Islet precursor cell (in vitro differentiated cells): ENCODE measurements around the gene ALG2.
"Not testable (repeated sequence)": the region's sequence is repeated elsewhere in the genome, so short reads cannot be mapped to it uniquely, and the experiment has no call there.

Experiments used
- DNase-seq: peaks from one replicate; pipeline ENCODE4 v3.0.0-alpha.2; 2018

Gene ALG2

DNA sequence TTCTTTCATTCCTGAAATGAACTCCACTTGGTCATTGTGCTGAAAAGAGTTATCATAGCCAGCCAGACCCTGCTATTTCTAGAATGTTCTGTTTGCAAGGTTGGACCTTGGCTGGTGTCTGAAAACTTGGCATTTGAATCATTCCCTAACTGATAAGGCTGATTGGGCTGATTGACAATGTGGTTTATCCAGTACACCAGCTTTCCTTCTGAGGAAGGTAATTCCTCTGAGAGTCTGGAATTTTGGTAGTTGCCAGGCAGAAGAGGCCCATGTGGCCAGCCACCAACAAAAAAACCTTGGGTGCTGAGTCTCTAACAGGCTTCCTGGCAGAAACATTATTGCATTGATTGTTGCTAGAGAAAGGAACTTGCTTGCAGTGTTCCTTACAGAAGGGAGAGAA, 15.6 kb upstream of the ALG2 start:
- DNase-seq, result no peak

DNA sequence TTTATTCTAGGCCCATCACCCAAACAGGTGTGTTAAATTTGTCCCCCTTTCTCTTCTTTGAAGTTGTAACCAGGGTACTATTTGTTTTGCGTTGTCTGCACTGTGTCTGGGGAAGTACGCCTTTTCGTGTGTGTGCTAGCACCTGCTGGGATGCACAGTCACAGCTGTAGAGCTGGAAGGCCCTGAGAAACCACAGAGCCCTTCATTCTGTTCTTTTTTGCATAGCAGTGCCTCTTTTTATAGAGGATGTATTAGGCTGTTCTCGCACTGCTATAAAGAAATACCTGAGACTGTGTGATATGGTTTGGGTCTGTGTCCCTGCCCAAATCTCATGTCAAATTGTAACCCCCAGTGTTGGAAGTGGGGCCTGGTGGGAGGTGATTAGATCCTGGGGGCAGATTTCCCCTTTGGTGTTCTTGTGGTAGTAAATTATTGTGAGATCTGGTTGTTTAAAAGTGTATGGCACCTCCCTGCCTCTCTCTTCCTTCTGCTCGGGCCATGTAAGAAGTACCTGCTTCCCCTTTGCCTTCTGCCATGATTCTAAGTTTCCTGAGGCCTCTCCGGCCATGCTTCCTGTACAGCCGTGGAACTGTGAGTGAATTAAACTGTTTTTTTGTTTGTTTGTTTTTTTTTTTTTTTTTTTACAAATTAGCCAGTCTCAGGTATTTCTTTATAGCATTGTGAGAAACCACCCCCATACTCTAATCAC, 14.3 kb upstream of the ALG2 start:
- no peak for DNase-seq

DNA sequence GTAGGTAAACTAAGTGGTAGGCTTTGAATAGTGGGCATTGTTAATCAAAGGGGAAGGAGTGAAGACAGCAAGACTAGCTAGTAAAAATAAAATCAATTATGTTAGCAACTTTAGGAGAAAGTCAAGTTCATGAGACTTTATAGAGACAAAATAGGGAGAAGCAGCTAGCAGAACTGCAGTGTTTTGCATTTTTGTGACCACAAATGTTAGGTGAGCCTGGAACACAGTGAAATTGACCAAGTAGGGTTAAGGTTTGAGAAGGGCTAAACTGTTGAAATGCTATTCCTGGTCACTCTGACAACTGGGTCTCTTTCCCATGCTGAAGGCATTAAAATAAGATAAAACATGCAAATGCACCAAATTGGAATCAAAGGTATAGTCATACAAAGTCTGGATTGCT, 13.3 kb upstream of the ALG2 start:
- DNase-seq, result no peak

DNA sequence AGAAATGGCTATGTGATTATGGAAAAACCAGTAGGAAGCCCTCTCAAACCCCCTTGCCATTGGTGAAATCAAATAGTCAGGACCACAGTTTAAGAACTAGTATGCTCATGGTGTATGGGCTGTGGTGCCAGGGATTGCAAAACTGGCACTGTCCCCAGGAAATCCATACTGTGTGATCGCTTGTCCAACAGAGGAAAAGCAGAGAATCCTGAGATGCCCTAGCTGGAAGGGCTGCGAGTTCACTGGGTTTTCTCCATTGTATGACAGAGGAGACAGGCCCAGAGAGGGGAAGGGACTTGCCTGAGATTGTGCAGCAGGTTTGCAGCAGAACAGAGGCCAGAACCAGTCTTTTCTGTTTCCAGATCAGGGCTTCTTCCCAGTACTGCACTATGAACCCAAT, 12.9 kb upstream of the ALG2 start:
- DNase-seq, result no peak

DNA sequence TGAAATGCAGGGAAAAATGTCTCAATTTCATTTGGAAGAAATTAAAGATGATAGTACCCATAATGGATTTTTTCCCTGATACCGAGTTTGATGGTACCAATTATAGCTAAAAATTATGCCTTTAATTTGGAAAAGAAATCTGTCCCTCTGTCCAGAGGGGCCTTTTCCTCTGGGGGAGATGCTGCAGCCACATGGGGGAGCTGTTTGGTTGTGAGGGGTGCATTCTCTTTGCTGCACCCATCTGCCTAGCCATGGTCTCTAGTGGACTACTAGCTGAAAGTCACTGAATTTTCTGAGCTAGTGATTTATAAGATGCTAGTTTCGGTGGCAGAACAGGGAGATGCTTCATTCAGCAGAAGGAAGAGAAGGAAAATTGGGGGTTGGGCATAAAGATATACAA, 10.0 kb upstream of the ALG2 start:
- no peak for DNase-seq

DNA sequence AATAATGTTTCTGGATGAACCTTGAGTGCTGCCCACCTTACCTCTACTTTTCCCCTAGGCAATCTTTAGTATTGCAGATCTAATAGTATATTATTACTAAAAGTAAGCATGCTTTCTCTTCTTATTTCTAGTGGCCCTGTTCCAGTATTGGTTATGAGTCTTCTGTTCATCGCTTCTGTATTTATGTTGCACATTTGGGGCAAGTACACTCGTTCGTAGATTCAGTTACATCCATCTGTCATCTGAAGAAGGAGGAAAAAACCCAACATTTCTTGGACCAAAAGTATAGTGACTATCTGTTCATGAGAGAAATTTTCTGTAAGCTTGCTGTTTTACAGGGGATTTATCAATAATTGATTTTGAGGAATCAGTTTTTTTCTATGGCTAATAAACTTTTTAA, 8.5 kb upstream of the ALG2 start:
- DNase-seq, result no peak

DNA sequence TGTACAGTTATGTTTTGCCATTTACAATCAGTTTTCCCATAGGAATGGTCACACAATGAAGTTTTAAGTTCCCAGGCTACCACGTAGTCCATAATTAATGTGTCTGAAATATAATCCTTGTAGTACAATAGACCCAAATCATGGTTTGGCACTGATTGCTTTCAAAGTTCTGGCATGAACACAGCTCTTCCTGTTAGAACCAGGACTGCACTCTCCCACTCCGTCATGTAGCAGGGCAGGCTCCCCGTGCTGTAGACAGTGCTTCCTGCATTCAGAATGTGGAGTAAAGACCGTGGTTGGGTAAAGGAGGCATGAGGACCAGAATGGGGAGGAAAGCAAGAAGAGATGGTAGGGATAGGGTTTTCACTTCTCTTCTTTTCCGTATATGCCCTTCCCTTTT, 4.3 kb upstream of the ALG2 start:
- DNase-seq, result no peak

DNA sequence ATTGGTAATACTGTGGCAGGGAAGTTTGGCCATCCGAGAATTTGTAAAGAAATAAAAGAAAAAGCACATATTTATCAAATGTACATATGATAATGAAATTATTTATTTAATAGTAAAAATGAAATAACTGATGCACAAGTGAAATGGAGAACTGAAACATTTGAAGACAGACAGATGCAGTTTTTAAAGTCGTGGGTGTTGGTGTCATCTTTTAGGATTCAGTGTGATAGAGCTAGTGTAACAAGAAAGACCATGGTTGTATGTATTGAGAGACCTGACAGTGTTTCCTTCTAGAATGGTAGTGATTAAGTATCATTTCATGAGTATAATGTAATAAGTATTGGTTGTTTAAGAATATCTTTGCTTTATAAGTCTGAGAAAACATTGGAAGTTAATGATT, 2.7 kb upstream of the ALG2 start:
- DNase-seq, result no peak

DNA sequence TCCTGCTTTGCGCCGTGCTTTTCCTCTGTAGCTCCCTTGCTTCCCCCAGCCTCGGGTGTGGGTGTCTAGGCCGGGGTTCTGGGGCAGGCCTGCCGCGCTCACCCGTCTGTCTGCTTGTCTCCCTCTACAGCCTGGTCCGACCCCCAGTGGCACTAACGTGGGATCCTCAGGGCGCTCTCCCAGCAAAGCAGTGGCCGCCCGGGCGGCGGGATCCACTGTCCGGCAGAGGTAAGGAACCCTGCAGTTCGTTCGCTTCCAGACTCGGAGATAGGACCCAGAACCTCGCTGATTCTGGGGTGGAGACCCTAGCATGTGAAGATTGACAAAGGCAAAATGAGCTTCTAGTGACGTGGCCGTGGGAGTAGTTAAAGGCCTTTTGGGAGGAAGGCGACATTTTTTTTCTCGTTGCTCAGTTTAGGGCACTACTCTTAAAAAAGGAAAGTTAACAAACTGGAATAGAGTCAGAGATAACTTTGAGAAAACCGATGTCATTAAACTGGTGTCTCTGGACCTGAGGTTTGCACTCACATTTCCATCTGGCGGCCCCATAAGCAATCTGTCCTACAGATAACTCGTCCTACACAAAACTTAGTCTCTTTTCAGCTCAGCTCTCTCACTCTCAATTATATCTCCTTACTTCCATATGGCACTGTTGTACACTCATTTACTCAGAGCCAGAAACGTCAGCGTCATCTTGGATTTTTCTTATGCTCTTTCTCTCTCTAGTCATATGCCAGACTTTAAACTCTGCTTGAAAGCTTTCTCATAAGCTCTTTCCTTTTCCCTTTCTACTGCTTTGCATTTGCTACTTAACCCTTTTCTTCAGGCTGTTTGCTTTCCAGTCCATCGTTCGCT, 901 bp upstream of the ALG2 start:
- no peak for DNase-seq

DNA sequence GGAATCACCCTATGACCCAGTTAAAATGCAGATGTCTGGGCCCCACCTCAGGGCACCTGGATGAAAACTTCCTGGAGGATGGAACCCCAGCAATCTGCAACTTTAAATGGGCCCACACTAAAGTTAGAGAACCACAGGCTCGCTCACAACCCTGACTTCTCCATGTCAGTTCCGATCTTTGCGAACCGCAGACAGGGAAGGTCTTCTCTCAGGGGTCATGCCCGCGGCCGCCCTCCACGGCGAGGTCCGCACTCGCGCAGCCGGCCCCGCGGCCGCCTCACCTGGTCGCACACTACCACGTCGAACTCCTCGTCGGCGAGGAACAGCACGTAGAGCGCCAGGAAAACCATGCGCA, 499 bp downstream of the ALG2 start:
- DNase-seq, result no peak

DNA sequence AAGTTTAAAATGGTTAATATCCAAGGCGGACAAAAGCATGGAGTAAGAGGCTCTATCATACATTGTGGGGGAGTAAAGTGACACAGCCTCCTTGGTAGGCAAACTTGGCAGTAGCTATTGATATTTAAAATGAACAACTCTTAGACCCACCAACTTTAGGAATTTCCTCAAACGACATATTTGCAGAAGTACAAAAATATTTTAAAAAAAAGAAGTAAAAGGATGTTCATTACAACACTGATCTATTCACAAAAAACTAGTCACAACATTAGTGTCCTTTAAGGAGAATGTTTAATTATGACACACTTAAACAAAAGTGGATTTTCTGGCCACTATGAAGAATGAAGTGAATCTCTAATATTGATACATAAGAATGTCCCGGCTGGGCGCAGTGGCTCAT, 1.7 kb downstream of the ALG2 start:
- DNase-seq, result no peak

DNA sequence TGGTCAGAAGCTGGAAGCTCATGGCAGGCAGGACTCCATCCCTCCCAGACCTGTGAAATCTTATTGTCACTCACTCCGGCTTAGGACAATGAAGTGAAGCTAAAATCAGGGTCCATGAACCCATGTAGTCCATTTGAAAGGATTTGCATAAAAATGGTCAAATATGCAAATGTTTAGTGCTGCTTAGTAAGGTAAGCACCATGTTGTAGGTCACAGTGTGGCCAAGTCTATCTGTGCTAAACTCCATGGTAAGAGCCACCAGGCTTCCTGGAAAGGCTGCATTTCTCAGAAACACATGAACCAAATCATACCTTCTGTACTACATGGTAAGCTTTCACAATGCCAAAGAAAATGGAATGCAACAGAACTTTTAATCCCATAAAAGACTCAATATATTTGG, 5.7 kb downstream of the ALG2 start:
- DNase-seq, result no peak

DNA sequence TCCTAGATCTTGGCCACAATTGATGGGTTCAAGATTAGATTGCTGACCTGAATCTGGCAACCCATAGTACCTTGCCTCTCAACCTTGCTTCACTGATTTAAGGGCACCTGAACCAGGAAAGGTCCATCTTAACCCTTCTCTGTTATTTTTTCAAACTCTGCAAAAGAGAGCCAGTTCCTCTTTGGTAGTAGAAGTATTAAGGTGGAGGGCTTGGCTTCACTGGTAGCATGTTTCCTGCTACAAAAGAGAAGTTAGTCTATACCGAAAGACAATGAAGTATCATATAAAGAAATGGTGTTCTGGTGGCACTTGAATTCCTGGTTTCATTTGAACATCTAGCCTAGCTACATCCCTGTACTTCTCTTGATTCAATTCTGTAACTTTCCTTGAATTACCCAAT, 8.5 kb downstream of the ALG2 start:
- no peak for DNase-seq

DNA sequence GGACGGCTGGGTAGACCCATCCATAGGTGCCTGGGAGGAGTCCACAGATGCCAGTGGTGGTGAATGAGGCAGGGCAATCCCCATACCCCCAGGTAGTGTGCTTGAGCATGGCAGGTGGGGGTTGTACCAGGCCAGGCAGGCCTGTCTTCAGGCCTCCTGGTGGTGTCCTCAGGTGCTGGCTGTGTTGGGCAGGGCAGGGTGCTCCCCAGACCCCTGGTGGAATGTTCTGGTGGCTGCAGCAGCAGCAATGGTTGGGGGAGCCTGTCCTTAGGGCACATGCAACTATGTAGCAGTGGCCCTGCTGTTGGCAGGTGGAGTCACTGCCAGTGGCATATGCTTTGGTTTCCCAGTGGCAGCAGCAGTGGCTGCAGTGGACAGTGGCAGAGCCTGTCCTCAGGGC, 10.0 kb downstream of the ALG2 start:
- DNase-seq, result peak; percentile 57

DNA sequence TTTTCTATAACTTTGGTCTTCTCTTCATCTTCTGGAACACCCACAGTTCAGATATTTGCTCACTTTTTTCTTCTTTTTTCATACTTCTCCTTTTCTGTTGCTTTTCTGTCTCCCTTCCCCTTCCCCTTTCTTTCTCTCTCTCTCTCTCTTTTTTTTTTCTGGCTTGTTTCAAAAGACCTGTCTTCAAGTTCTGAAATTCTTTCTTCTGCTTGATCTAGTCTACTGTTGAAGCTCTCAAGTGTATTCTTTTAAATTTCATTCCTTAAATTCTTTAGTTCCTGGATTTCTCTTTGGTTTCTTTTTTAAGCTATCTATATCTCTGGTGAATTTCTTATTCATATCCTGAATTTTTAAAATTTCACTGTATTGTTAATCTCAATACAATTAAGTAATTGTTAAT, 11.2 kb downstream of the ALG2 start:
- no peak for DNase-seq

DNA sequence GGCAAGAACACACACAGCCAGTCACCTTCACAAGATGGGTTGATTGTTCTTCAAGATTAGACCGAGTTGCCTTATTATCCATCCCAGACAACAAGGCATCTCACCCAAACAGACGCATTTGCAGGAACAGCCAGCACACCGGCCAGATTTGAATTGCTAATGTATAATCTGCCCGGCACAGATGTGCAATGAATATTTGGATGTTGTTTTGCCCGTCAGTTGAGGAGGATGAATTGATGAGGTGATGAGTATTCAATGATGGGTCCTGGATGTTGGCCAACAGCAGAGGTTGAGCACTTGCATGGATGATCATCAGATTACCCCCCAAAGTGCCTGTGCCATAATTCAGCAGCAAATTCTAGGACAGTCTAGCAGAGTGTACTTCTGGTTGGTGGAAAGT, 20.1 kb downstream of the ALG2 start:
- no peak for DNase-seq

DNA sequence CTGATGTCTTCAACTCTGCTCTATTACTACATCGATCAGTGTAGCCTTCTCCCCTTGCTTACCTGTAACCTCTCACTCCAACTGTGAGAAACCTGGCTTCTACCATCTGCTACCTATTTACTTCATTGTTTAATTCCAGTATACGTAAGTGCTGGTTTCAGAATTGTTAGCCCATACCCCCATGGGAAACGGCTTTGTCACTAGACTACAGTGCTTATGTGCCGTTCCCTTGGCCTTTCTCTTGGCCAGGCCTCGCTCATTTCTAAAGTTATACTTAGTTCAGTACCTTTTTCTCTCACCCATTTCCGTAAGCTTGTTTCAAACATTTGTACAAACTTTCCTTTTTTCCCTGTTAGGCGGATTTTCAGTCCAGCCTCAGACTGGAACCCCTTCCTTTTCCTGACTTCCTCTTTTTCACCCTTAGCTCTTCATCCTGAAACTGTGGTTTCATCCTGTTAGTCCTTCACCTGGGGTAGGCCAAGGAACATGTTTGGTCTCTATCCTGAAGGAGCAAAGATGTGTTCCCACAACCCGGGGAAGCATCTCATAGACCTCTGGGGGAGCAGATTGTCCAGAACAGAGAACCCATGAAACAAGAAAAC, 21.7 kb downstream of the ALG2 start:
- DNase-seq, result no peak

DNA sequence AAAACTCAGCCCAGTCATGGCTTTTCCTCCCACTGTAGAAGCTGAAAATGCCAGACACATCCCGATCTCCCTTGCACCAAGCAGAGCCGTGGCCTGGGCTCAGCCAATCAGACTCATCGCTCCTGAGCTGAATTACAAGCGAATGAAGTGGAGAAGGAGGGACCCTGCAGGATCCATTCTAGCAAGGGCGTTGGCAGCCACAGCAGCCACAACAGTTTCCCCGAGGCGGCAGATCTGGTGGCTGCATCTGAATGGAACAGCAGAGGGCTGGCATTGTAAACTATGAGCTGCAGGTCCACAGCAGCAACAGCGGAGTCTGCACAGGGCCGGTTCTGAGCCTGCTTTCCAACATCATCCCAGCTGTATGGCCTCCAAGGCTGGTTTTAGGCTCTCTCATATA, 23.8 kb downstream of the ALG2 start:
- no peak for DNase-seq

DNA sequence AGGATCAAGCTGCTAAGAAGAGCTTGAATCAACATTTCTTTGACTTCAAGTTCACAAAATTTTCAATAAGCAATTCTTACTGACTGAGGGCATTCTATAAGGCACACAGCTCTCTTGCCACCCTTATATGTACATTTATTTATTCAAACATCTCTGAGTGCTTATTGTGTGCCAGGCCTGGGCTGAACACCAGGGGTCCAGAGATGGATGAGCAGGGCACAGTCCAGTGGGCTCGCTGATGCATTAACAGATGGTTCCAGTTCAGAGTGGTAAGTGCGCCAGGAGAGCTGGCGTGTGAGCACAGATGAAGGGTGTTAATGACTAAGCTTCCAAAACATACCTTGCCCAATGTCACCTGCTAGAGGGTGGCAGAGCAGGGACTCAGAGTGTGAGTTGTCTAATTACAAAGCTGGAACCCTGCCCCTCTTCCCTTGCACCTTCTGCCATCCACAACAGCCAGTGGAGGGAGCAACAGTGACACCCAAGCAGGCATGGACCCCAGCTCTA, 24.6 kb downstream of the ALG2 start:
- no peak for DNase-seq

DNA sequence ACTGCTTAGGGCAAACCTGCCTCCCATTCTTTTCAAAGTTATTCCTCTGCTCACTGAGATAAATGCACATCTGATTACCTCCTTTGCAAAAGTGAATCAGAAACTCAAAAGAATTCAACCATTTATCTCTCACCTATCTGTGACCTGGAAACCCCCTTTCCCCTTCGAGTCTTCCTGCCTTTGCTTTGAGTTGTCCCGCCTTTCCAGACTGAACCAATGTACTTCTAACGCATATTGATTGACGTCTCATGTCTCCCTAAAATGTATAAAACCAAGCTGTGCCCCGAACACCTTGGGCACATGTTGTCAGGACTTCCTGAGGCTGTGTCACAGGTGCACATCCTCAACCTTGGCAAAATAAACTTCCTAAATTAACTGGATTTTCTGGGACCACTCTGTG, 25.3 kb downstream of the ALG2 start:
- not testable (repeated sequence) for DNase-seq

DNA sequence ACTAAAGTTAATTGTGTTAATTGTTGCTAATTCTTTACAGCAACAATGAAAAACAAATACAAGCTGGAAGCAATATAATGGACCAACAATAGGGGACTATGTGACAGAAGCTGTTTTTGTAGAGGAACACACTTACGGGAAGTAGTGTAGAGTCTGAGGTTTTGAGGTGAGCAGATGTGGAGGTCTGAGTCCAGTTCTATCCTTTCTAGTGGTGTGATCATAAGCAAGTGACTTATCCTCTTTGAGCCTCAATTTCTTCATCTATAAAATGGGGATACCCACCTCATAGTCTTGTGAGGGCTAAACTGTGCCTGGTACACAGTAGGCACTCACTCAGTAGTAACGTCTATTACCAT, 28.3 kb downstream of the ALG2 start:
- DNase-seq, result no peak

DNA sequence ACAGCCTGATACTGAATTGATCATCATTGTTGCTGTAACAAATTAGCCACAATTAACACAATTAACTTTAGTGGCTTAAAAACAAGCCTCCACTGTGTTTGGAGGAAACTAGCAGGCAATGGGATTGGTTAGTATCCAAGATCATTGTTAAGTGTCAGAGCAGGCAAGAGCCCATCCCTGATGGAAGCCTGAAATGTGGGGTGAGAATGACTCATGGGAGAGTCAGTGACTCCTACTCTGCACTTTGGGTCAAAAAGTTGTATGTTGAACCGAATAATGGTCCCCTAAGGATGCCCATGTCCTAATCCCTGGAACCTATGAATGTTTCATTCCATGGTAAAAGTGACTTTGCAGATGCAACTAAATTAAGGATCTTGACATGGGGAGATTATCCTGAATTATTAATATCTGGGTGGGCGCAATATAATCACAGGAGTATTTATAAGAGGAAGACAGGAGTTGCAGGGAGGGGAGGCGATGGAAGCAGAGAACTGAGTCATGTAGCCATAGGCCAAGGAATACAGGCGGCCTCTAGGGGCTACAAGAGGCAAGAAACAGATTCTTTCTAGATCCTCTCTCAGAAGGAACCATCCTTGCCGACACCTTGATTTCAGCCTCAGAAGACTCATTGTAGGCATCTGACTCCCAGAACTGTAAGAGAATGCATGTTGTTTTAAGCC, 28.8 kb downstream of the ALG2 start:
- DNase-seq, result no peak

DNA sequence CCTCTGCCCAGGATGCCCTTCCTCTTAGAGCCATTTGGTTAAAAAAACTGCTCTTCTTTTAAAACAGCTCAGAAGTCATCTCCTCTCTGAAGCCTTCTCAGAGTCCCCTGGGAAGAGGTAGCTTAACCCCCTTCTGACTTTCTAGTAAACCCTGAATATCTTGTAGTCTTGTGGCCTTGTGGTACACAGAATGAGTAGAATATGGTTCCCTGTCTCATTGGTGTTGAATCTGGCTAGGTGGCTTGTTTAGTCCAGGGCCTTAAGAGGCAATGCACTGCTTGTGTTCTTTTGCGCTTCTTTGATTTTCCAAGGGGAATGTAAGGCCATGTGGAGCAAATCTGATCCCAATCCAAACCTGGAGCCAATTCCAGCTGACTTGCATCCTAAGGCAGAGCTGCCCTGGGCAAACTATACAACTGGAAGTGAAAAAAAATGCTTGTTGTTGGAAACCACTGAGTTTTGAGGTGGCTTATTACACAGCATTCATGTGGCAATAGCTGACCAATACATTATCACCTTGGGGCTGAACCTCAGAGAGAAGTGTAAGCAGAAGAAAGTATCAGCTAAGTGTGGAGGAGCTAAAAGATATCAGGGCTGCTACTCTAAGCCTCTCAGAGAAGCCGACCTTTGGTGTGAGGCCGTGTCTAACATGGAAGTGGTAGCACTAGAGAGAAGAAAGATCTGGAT, 31.0 kb downstream of the ALG2 start:
- no peak for DNase-seq
